Glomerular visceral epithelial cell (primary cell): Measurements from ENCODE around the gene ARHGDIG.
"Not testable (repeated sequence)": the region's sequence is repeated elsewhere in the genome, so short reads cannot be mapped to it uniquely, and the experiment has no call there.

ENCODE experiments used
- DNase-seq: peaks from one replicate; pipeline ENCODE4 v3.0.0-alpha.2; 2016; ENCODE audit errors: extremely low spot score

The ARHGDIG gene

DNA sequence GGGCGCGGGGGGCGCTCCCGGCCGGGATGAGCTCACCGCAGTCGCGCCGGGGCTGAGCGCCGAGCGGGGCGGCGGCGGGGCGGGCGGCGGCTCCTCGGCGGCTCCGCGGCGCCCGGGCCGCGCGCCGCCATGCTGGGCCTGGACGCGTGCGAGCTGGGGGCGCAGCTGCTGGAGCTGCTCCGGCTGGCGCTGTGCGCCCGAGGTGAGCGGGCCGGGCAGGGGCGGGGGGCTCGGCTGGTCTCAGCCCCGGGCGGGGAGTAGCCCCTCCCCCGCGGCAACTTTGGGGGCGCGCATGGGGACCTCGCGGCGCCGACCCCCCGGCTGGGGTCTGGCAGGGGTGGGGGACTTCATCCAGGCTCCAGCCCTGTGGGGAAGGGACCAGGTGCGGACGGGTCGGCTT, at the start of gene ARHGDIG:
TSS of gene ARHGDIG (plus strand) at position 40 of the 400 bp plus-strand sequence. CDS start at position 130, 90 bp downstream.
- DNase-seq = no peak

GRCh38 chr16:230949-231348, 49.4 kb upstream of the ARHGDIG start:
- DNase-seq = no peak

- DNase-seq = peak; percentile 89
These were observed 45.7 kb upstream of the ARHGDIG start, which contains the start of gene FAM234A for GRCh38 chr16:234468-235305. Gene FAM234A (plus strand): TSS chr16:234821. CDS start chr16:254414, 19,593 bp downstream.

DNA sequence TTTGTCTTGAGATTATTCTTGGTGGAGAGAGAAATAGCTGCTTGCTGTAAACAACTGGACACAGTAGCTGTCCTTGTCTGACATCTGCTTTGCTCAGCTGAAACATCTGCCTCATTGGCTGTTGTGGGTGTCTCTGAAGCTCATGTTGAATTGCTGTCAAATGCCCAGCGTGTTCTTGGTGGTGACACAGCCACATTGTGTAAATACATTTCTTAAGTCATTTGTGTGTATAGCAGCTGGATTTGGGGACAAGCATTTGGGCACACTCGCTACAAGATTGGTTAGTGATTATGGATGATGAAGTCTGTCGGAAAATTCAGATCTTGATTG, 40.5 kb upstream of the ARHGDIG start:
- no peak for DNase-seq

- no peak for DNase-seq
These were observed 39.8 kb upstream of the ARHGDIG start for GRCh38 chr16:240559-240958.

DNA sequence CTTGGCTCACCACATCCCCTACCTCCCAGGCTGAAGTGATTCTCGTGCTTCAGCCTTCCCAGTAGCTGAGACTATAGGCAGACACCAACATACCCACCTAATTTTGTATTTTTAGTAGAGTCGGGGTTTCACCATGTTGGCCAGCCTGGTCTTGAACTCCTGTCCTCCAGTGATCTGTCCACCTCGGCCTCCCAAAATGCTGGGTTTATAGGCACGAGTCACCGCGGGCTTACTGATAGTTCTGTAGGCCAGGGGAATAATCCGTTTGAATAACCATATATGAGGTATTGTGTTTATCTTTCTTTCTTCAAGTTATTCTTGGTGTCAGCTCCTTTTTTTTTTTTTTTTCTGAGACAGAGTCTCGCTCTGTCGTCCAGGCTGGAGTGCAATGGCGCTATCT, 38.1 kb upstream of the ARHGDIG start:
- no peak for DNase-seq

DNA sequence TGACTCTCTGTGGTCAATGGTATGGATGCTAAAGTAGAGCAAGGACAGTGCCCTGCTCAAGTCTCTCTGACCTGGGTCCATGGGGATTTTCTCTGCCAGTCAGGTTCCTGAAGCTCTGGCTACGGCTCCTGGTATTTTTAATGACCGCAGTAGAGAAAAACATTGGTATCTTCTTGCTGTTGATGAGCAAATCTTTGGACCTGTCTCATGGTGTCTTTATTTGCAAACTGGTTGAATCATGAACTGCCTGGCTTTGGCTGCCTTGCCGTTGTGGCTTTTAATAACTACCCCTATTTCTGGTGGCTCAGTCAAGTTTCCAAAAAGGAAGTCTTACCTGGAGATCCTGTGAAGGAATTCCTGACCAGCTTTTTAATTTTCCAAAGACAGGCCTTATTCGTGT, 37.0 kb upstream of the ARHGDIG start:
- DNase-seq = no peak

DNA sequence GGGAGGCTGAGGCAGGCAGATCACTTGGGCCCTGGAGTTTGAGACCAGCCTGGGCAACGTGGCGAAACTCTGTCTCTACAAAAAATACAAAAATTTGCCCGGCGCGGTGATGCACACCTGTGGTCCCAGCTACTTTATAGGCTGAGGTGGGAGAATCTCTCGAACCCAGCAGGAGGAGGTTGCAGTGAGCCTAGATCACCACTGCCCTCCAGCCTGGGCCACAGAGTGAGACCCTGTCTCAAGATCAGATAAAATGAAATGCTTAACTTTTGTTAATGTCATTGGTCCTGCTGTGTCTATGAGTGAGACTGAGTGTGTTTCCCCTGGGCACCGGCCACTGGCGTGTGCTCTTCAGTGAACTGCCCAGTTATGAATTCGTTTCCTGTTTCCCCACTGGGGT, 35.3 kb upstream of the ARHGDIG start:
- DNase-seq = no peak

DNA sequence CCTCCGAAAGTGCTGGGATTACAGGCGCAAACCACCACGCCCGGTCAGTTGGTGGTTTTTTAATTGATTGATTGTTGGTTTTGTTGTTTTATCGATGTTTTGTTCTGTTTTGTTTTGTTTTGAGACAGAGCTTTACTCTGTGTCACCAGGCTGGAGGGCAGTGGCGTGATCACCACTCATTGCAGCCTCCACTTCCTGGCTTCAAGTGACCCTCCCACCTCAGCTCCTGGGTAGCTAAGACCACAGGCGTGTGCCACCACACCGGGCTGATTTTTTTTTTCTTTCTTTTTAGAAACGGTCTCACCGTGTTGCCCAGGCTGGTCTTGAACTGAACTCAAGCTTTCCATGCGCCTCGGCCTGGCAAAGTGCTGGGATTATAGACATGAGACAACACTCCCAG, 33.4 kb upstream of the ARHGDIG start:
- DNase-seq = no peak

GRCh38 chr16:249431-249830, 31.0 kb upstream of the ARHGDIG start:
- no peak for DNase-seq

DNA sequence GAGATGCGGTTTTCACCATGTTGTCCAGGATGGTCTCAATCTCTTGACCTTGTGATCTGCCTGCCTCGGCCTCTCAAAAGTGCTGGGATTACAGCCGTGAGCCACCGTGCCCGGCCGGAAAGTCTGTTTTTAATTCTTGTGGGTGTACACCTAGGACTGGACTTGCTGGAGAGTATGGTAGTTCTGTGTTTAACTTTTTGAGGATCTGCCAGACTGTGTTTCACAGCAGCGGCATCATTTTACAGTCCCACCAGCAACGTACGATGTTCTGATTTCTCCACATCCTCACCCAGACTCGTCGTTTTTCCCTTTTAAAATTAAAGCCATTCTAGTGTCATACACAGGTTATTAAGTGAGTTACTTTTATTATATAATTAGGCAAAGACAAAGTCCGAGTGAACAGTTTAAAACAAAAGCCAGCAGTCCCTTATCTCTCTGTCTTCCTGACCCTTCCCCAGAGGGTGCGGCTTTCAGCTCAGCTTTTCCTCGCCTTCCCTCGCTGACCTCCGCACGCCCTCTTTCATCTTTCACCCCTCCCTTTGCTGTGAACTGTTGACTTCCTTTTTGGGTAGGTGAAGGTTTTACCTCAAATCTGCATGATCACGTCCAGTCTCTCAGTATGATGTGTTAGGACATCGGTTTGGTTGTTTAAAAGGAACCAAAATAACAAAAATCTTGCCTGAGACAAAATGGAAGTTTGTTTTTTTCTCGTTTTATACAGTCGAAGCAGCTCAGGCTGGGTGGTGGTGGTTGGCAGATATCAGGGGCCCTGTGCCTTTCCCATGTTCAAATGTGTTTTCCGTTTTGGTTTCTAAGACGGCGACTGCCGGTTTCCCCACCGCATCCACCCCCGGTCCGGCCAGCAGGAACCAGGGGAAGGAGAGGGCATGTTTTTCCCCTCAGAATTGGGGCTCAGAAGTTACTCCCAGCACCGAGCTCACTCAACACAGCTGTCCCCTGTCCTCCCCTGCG, 27.7 kb upstream of the ARHGDIG start:
- DNase-seq = no peak

DNA sequence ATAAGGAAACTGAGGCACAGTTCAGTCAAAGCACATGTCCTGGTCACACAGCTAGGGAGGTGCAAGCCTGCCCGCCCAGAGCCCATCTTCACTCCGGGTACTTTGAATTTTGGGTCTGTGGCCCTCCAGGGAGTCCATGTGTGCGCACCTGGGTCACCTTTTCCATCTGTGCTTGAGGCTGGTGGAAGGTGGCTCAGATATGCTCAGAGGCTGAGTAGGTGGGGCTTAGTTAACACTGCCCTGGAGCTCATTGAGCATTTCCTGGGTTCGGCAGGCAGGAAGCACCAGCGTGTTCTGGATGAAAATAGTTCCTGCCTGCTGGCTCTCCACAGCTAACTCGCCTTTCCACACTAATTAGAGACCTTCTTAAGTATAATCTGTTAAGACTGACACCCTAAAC, 26.6 kb upstream of the ARHGDIG start:
- DNase-seq = no peak

- no peak for DNase-seq
These were observed 25.9 kb upstream of the ARHGDIG start for GRCh38 chr16:254461-254860.

DNA sequence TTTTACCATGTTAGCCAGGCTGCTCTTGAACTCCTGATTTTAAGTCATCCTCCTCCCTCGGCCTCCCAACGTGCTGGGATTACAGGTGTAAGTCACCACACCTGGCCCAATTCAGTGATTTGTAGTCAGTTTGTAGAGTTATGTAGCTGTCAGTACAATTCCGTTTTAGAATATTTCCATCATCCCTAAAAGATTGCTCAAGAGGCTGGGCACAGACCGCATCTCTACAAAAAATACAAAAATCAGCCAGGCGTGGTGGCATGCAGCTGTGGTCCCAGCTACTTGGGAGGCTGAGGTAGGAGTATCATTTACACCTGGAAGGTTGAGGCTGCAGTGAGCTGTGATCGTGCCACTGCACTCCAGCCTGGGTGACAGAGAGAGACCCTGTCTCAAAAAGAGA, 25.2 kb upstream of the ARHGDIG start:
- no peak for DNase-seq

- DNase-seq = not testable (repeated sequence)
These were observed 22.3 kb upstream of the ARHGDIG start for GRCh38 chr16:258091-258490.

DNA sequence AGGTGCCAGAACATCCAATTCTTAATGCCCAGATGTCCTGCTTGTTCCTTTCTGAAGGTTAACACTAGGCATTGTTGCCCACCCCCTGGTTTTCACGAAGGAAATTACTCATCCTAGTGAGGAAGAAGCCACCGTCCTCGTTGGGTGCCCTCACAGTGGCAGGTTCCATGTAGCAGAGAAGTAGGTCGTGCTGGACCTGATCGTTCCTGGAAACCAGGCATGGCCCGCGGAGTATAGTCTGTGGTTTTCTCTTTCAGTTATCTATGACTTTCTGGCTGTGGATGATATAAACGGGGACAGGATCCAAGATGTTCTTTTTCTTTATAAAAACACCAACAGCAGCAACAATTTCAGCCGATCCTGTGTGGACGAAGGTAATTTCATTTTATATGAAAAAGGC, 21.2 kb upstream of the ARHGDIG start:
- no peak for DNase-seq

DNA sequence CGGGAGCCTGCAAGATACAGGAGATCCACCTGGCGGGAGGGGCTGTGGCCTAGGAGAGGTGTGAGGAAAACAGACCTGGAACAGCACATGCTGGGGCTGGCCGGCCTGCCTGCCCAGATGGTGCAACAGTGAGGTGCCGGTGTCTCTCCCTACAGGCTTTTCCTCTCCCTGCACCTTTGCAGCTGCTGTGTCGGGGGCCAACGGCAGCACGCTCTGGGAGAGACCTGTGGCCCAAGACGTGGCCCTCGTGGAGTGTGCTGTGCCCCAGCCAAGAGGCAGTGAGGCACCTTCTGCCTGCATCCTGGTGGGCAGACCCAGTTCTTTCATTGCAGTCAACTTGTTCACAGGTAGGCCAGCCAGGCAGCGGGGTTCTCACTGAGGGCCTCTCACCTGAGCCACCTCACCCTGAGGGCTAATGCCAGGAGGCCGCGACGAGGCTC, 20.6 kb upstream of the ARHGDIG start:
- DNase-seq = no peak

DNA sequence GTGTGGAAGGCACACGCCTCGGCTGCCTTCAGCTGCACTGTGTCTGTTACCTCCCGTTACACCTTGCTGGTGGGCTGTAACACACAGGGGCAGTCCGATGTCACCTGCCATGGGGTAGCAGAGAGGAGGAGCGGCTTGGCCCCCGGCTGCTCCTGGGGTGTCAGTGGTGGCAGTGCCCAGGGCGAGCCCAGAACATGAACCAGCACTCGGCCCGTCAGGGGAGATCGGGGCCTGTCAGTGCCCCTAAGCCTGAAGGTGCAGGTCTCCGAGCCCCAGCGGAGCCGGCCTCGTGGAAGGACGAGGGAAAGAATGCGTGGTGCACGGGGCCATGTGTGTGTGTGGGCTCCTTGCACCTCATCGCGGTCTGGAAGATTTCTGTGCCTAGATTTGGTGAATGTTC, 20.1 kb upstream of the ARHGDIG start:
- no peak for DNase-seq

- DNase-seq = no peak
These were observed 19.2 kb upstream of the ARHGDIG start for GRCh38 chr16:261031-261691.

- DNase-seq = no peak
These were observed 18.2 kb upstream of the ARHGDIG start for GRCh38 chr16:262121-262745.

- DNase-seq = no peak
These were observed 17.1 kb upstream of the ARHGDIG start for GRCh38 chr16:263182-263774.
